Measurements from ENCODE around the gene ENPP6. TPM values are rescaled to one million over a fixed set of nuclear protein-coding genes. Genes with fewer than 3 reads are reported as not detected.

The ENPP6 gene
- total RNA-seq, 1 experiment from 2014 or later: not detected

GRCh38 chr4:184059099-184059498, 158.6 kb downstream of the ENPP6 start:
- DNase-seq (ENCODE audit: low spot score): no peak
- intact Hi-C loops (cut with micrococcal nuclease; ENCODE audit: unreplicated experiment): no loop called here
- ChIA-PET POLR2A (ENCODE audit: low non-redundant PET) (no interaction called here), CTCF (no interaction called here)
- Histone ChIP-seq H3K9me3 (ENCODE audit: low read depth, low read length, poor library complexity, severe bottlenecking) (no peaks in the 10 kb centered on the region), H3K27me3 (replicated peaks; ENCODE audit: insufficient read depth, low read depth, low read length, poor library complexity) (no peaks in the 10 kb centered on the region), H3K36me3 (ENCODE audit: insufficient read depth, low read length, poor library complexity, severe bottlenecking) (no peaks in the 10 kb centered on the region), H3K4me3 (ENCODE audit: low read depth, low read length, poor library complexity, severe bottlenecking) (no peak overlapping the region), H3K4me1 (ENCODE audit: insufficient read depth, low read length, poor library complexity, severe bottlenecking) (no peaks in the 10 kb centered on the region), H3K27ac (ENCODE audit: low read depth, low read length, poor library complexity, severe bottlenecking) (no peak overlapping the region)
- no TSS peak for BruUV-seq (replicated peaks)
- no peak for TF ChIP-seq EZH2 (IDR thresholded peaks at IDR 0.05; ENCODE audit: borderline replicate concordance, low read depth, low read length, poor library complexity, severe bottlenecking)
- TF ChIP-seq CTCF (conservative IDR thresholded peaks at IDR 0.05; ENCODE audit: low read depth, low read length): no peak

- no peak overlapping the region for H3K27ac ChIP-seq (ENCODE audit: low read depth, low read length, poor library complexity, severe bottlenecking)
- H3K9me3 ChIP-seq (ENCODE audit: low read depth, low read length, poor library complexity, severe bottlenecking): no peaks in the 10 kb centered on the region
- DNase-seq (ENCODE audit: low spot score): no peak
- POLR2A ChIA-PET (ENCODE audit: low non-redundant PET): no interaction called here
- no peak overlapping the region for H3K4me3 ChIP-seq (ENCODE audit: low read depth, low read length, poor library complexity, severe bottlenecking)
- intact Hi-C loops (cut with micrococcal nuclease; ENCODE audit: unreplicated experiment): no loop called here
- TF ChIP-seq CTCF (conservative IDR thresholded peaks at IDR 0.05; ENCODE audit: low read depth, low read length) (no peak), EZH2 (IDR thresholded peaks at IDR 0.05; ENCODE audit: borderline replicate concordance, low read depth, low read length, poor library complexity, severe bottlenecking) (no peak)
- no peaks in the 10 kb centered on the region for H3K27me3 ChIP-seq (replicated peaks; ENCODE audit: insufficient read depth, low read depth, low read length, poor library complexity)
- BruUV-seq (replicated peaks): no TSS peak
- CTCF ChIA-PET: no interaction called here
- no peaks in the 10 kb centered on the region for H3K36me3 ChIP-seq (ENCODE audit: insufficient read depth, low read length, poor library complexity, severe bottlenecking)
- H3K4me1 ChIP-seq (ENCODE audit: insufficient read depth, low read length, poor library complexity, severe bottlenecking): no peaks in the 10 kb centered on the region
Measured at GRCh38 chr4:184058026-184058425, 159.6 kb downstream of the ENPP6 start.

GRCh38 chr4:184056877-184057276, 160.8 kb downstream of the ENPP6 start:
- no peak for DNase-seq (ENCODE audit: low spot score)
- Histone ChIP-seq H3K4me1 (ENCODE audit: insufficient read depth, low read length, poor library complexity, severe bottlenecking) (no peaks in the 10 kb centered on the region), H3K27ac (ENCODE audit: low read depth, low read length, poor library complexity, severe bottlenecking) (no peak overlapping the region), H3K36me3 (ENCODE audit: insufficient read depth, low read length, poor library complexity, severe bottlenecking) (no peaks in the 10 kb centered on the region), H3K27me3 (replicated peaks; ENCODE audit: insufficient read depth, low read depth, low read length, poor library complexity) (no peaks in the 10 kb centered on the region), H3K9me3 (ENCODE audit: low read depth, low read length, poor library complexity, severe bottlenecking) (no peaks in the 10 kb centered on the region), H3K4me3 (ENCODE audit: low read depth, low read length, poor library complexity, severe bottlenecking) (no peak overlapping the region)
- POLR2A ChIA-PET (ENCODE audit: low non-redundant PET): no interaction called here
- no peak for TF ChIP-seq EZH2 (IDR thresholded peaks at IDR 0.05; ENCODE audit: borderline replicate concordance, low read depth, low read length, poor library complexity, severe bottlenecking)
- no peak for TF ChIP-seq CTCF (conservative IDR thresholded peaks at IDR 0.05; ENCODE audit: low read depth, low read length)
- no TSS peak for BruUV-seq (replicated peaks)
- intact Hi-C loops (cut with micrococcal nuclease; ENCODE audit: unreplicated experiment): no loop called here
- CTCF ChIA-PET: no interaction called here
